Measurements from ENCODE around the gene CAP2.

Gene CAP2

GRCh38 chr6:17530321-17530835, 137.0 kb downstream of the CAP2 start:
- TF ChIP-seq PATZ1 (CRISPR knock-in tag; IDR thresholded peaks at IDR 0.05; ENCODE audit: borderline replicate concordance) (no peak), ZFP3 (CRISPR knock-in tag; IDR thresholded peaks at IDR 0.05) (no peak), CSDC2 (CRISPR knock-in tag; IDR thresholded peaks at IDR 0.05) (no peak), BACH2 (CRISPR knock-in tag; IDR thresholded peaks at IDR 0.05; ENCODE audit: borderline replicate concordance) (no peak), RARB (CRISPR knock-in tag; IDR thresholded peaks at IDR 0.05) (no peak), GLIS3 (CRISPR knock-in tag; IDR thresholded peaks at IDR 0.05) (no peak), OSR1 (CRISPR knock-in tag; IDR thresholded peaks at IDR 0.05) (no peak), TCF4 (CRISPR knock-in tag; IDR thresholded peaks at IDR 0.05; ENCODE audit: borderline replicate concordance) (no peak), ZNF565 (CRISPR knock-in tag; conservative IDR thresholded peaks at IDR 0.05; ENCODE audit: low read depth) (no peak)
- no peak for ATAC-seq

- no peak for ATAC-seq
- TF ChIP-seq ARNTL (CRISPR knock-in tag; IDR thresholded peaks at IDR 0.05; ENCODE audit: borderline replicate concordance, low read depth): no peak
- TF ChIP-seq POU6F1 (CRISPR knock-in tag; IDR thresholded peaks at IDR 0.05; ENCODE audit: borderline replicate concordance, low read depth): no peak
- TF ChIP-seq CREB5 (CRISPR knock-in tag; IDR thresholded peaks at IDR 0.05; ENCODE audit: low read depth): no peak
- TF ChIP-seq CSRNP3 (CRISPR knock-in tag; IDR thresholded peaks at IDR 0.05): no peak
- no peak for TF ChIP-seq TSHZ2 (CRISPR knock-in tag; IDR thresholded peaks at IDR 0.05)
- no peak for TF ChIP-seq PPARA (CRISPR knock-in tag; IDR thresholded peaks at IDR 0.05; ENCODE audit: borderline replicate concordance)
- TF ChIP-seq ESRRG (CRISPR knock-in tag; IDR thresholded peaks at IDR 0.05): no peak
- no peak for TF ChIP-seq ZFP3 (CRISPR knock-in tag; IDR thresholded peaks at IDR 0.05)
- no peak for TF ChIP-seq GLIS3 (CRISPR knock-in tag; IDR thresholded peaks at IDR 0.05)
- TF ChIP-seq ISL1 (CRISPR knock-in tag; IDR thresholded peaks at IDR 0.05): no peak
- TF ChIP-seq ZNF565 (CRISPR knock-in tag; conservative IDR thresholded peaks at IDR 0.05; ENCODE audit: low read depth): no peak
- no peak for TF ChIP-seq ZNF8 (CRISPR knock-in tag; IDR thresholded peaks at IDR 0.05)
- no peak for TF ChIP-seq TCF4 (CRISPR knock-in tag; IDR thresholded peaks at IDR 0.05; ENCODE audit: borderline replicate concordance)
- TF ChIP-seq PATZ1 (CRISPR knock-in tag; IDR thresholded peaks at IDR 0.05; ENCODE audit: borderline replicate concordance): no peak
- no peak for TF ChIP-seq CSDC2 (CRISPR knock-in tag; IDR thresholded peaks at IDR 0.05)
Measured at GRCh38 chr6:17536586-17536985, 143.2 kb downstream of the CAP2 start.

- no peak for ATAC-seq
- no peak for TF ChIP-seq ZNF8 (CRISPR knock-in tag; IDR thresholded peaks at IDR 0.05)
- no peak for TF ChIP-seq TSHZ2 (CRISPR knock-in tag; IDR thresholded peaks at IDR 0.05)
- TF ChIP-seq PATZ1 (CRISPR knock-in tag; IDR thresholded peaks at IDR 0.05; ENCODE audit: borderline replicate concordance): no peak
- no peak for TF ChIP-seq GLIS3 (CRISPR knock-in tag; IDR thresholded peaks at IDR 0.05)
- TF ChIP-seq RARB (CRISPR knock-in tag; IDR thresholded peaks at IDR 0.05): no peak
- TF ChIP-seq BACH2 (CRISPR knock-in tag; IDR thresholded peaks at IDR 0.05; ENCODE audit: borderline replicate concordance): no peak
- no peak for TF ChIP-seq PPARA (CRISPR knock-in tag; IDR thresholded peaks at IDR 0.05; ENCODE audit: borderline replicate concordance)
- TF ChIP-seq ZNF565 (CRISPR knock-in tag; conservative IDR thresholded peaks at IDR 0.05; ENCODE audit: low read depth): no peak
- no peak for TF ChIP-seq ZFP30 (CRISPR knock-in tag; IDR thresholded peaks at IDR 0.05)
Measured at GRCh38 chr6:17542243-17542642, 148.8 kb downstream of the CAP2 start.
